ENCODE measurements around the gene NFKBIE. TPM values are rescaled to one million over a fixed set of nuclear protein-coding genes. Genes with fewer than 3 reads are reported as not detected.

NFKBIE gene
- total RNA-seq, 6 donors from 2014 or later: 7.8 to 27.0 (median 13.6) TPM

DNA sequence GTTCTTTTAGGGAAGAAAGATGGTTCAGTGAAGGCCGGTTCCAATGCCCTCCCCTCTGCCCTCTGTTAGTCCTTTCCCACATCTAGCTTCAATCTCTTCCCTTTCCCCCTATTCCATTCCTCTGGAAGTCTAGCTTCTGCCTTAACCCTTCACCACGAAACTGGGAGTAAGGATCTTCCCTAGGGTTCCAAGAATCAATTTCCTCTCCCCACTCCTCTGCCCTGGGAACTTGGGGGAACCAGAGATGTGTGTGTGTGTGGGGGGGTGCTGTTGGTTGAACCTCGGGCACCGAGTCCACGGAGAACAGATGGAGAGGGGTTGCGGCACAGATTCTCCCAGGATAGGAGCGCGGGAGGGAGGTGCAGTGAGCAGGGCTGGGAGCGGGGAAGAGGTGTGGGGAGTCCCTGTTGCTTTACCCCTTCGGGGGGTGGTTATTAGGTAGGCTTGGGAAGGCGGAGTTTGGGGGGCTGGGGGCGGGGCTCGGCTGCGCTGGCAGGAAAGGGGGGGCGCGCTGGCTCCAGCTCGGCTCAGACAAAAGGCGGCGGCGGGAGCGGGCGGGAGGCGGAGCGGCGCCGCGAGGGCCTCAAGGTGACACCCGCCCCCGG lies 4.7 kb upstream of the NFKBIE start, which contains the start of gene TMEM151B:
TMEM151B (plus strand) TSS at position 530 of the 605 bp plus-strand sequence. CDS start 293 bp downstream, outside the sequence.
- 34 to 42% methylated on average over 8 to 9 of the region's 29 CpGs for WGBS, 2 donors

DNA sequence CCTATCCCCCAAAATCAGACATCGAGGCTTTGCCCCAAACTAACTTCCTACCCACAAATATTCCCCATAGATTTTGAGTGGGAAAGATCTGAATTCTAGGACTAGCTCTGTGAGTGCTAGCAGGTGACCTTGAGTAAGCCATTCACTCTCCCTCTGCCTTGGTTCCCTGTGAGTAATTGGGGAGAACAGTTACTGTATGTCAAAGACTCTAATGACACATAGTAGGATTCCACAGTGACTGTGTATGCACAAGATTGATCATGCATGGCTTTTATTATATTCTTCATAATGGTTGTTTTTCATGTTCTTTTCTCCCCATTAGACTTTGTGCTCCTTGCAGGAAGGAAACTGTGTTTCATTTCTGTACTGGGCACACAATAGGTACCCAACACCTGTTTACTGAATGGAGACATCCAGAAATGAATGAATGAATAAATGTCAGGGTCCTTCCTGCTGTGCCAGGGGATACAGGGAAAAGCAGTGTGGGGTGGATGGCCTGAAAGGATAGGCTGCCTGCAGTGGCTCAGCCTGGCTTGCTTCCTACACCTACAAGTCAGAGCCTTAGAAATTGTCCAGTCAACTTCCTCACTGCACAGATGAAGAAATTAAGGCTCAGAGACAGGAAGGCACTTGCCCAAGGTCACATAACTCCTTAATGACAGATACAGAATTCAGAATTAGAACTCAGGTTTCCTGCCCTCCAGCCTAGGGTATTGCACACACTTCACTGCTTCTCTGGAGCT lies 4.0 kb upstream of the NFKBIE start:
- Histone ChIP-seq H3K27ac (no peak overlapping the region), H3K9me3 (no peaks in the 10 kb centered on the region), H3K4me3 (no peak overlapping the region), H3K4me1 (peaks cover 12 to 22% (median 17%) of the 10 kb centered on the region in 4 donors), H3K36me3 (no peaks in the 10 kb centered on the region), H3K27me3 (peaks cover 0 to 30% (median 17%) of the 10 kb centered on the region in 4 donors)
- DNase-seq (no peak), ATAC-seq (ENCODE audit: low FRiP score in 2 of 2) (no peak)
- TF ChIP-seq POLR2A (IDR thresholded peaks at IDR 0.05) (no peak), EP300 (IDR thresholded peaks at IDR 0.05) (no peak), POLR2AphosphoS5 (IDR thresholded peaks at IDR 0.05) (no peak)
- TF ChIP-seq, protein P1, sequence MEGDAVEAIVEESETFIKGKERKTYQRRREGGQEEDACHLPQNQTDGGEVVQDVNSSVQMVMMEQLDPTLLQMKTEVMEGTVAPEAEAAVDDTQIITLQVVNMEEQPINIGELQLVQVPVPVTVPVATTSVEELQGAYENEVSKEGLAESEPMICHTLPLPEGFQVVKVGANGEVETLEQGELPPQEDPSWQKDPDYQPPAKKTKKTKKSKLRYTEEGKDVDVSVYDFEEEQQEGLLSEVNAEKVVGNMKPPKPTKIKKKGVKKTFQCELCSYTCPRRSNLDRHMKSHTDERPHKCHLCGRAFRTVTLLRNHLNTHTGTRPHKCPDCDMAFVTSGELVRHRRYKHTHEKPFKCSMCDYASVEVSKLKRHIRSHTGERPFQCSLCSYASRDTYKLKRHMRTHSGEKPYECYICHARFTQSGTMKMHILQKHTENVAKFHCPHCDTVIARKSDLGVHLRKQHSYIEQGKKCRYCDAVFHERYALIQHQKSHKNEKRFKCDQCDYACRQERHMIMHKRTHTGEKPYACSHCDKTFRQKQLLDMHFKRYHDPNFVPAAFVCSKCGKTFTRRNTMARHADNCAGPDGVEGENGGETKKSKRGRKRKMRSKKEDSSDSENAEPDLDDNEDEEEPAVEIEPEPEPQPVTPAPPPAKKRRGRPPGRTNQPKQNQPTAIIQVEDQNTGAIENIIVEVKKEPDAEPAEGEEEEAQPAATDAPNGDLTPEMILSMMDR (IDR thresholded peaks at IDR 0.05): no peak
- WGBS, 2 donors: 81 to 85% methylated on average over 1 of the region's 1 CpG

More for the DNA sequence above, 4.7 kb upstream of the NFKBIE start, which contains the start of gene TMEM151B:
- ATAC-seq (ENCODE audit: low FRiP score in 2 of 2) (no peak), DNase-seq (peak in 1 of 2 donors; percentile 83)
- TF ChIP-seq, protein P1 (IDR thresholded peaks at IDR 0.05): no peak
- no peak for TF ChIP-seq POLR2AphosphoS5 (IDR thresholded peaks at IDR 0.05)
- peaks cover 0 to 30% (median 17%) of the 10 kb centered on the region in 4 donors for H3K27me3 ChIP-seq
- peak within 1 kb of the TSS in 3 of 4 donors; percentile 35 to 47 (median 44) for H3K4me3 ChIP-seq
- H3K4me1 ChIP-seq: peaks cover 5 to 15% (median 12%) of the 10 kb centered on the region in 4 donors
- no peaks in the 10 kb centered on the region for H3K9me3 ChIP-seq
- no peaks in the 10 kb centered on the region for H3K36me3 ChIP-seq
- no peak within 1 kb of the TSS for H3K27ac ChIP-seq

DNA sequence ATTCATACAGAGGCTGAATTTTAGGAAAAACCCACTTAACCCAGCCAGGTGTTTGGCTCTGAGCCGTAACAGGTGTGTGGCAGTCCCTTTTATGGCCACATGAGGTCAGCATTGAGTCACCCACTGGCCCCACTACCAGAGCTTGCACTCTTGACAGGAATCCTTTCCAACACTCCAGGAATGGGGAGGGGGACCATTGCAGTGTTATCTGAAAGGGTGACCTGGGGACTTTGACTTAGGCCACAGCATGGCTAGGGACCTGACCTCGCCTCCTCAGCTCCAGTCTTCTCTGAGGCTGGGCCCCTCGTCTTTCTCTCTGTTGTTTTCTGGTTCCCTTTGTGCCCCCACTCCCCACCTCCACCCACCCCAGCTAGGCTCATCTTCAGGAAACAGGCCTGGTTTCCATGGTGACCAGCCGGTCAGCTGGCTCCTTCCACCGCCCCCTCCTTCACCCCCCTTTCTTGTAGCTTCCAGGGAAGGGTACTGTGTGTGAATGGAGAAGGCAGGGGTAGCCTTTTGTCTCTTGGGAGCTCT lies 2.8 kb upstream of the NFKBIE start:
- H3K27ac ChIP-seq: no peak overlapping the region
- 24 to 26% methylated on average over 5 of the region's 5 CpGs for WGBS, 2 donors
- peaks cover 0 to 30% (median 15%) of the 10 kb centered on the region in 4 donors for H3K27me3 ChIP-seq
- no peaks in the 10 kb centered on the region for H3K36me3 ChIP-seq
- no peak overlapping the region for H3K4me3 ChIP-seq
- DNase-seq: peak in 1 of 2 donors; percentile 68
- no peak for TF ChIP-seq POLR2A (IDR thresholded peaks at IDR 0.05)
- TF ChIP-seq, protein P1 (IDR thresholded peaks at IDR 0.05): peak; percentile 65 to 92 (median 82)
- peaks cover 24 to 33% (median 29%) of the 10 kb centered on the region in 4 donors for H3K4me1 ChIP-seq
- ATAC-seq (ENCODE audit: low FRiP score in 2 of 2): peak in 1 of 2 donors; percentile 30
- no peaks in the 10 kb centered on the region for H3K9me3 ChIP-seq

DNA sequence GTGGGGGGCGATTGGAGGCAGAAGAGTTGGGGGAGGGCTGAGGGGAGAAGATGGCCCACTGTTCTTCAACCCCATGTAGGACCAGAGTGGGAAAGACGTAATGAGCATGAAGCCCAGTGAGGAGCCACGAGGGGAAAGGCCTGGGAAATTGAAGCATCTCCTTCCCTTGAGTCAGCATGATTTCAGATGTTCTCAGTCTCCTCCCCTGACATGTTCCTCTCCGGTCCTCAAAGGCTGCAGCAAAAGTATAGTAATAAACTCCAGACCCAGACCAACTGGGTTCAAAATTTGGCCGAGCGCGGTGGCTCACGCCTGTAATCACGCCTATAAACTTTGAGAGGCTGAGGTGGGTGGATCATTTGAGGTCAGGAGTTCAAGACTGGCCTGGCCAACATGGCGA lies 1.9 kb upstream of the NFKBIE start:
- Histone ChIP-seq H3K4me3 (no peak overlapping the region), H3K4me1 (peaks cover 33 to 43% (median 38%) of the 10 kb centered on the region in 4 donors), H3K27ac (no peak overlapping the region), H3K27me3 (peaks cover 0 to 23% (median 12%) of the 10 kb centered on the region in 4 donors), H3K9me3 (no peaks in the 10 kb centered on the region), H3K36me3 (no peaks in the 10 kb centered on the region)
- no peak for DNase-seq
- WGBS, 2 donors: 71 to 80% methylated on average over 10 of the region's 10 CpGs
- no peak for ATAC-seq (ENCODE audit: low FRiP score in 2 of 2)
- no peak for TF ChIP-seq POLR2A (IDR thresholded peaks at IDR 0.05)
- TF ChIP-seq POLR2AphosphoS5 (IDR thresholded peaks at IDR 0.05): no peak
- TF ChIP-seq, protein P1 (IDR thresholded peaks at IDR 0.05): no peak
- TF ChIP-seq EP300 (IDR thresholded peaks at IDR 0.05): no peak

Measured in upper lobe of left lung (tissue), 6 donors.